ENCODE measurements around the gene MCOLN3.
"Not testable (repeated sequence)": the region's sequence is repeated elsewhere in the genome, so short reads cannot be mapped to it uniquely, and the experiment has no call there.

MCOLN3 gene

DNA sequence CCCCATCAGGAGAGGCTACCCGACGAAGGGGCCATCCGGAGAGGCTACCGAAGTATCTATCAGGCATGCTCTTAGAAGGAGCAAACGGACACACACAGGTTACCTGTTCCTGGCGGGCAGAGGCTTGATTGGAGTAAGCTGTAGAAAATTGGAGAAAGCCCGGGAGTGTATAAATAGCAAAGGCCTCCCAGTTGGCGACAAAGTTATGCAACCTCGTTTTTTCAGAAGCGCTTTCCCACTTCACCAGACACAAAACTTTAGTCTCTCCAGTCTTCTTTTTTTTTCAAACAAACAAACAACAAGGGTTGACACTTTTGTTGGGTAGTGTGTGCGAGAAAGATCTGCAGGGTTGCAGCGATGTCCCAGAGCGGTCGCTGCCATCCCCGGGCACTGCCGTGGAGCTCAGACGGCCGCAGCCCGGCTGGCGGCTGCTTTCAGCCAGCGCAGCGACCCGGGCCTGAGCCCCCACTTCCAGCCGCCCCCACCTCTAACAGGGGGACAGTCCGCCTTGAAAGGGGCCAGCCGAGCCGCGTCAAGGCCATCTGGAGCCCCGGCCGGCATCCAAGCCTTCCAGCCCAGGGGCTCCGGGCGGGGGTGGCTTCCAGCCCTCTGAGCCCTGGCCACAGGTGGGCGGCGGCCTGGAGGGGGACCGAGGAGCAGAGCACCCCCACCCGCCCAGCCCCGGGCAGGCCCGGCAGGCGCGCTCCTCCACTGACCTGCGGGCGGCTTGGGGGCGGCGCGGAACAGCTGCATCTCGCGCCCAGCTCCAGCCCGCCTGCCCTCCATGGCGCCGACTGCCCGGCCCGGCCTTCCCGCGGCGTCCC is 616 bp downstream of the MCOLN3 start:
- no peak for DNase-seq

DNA sequence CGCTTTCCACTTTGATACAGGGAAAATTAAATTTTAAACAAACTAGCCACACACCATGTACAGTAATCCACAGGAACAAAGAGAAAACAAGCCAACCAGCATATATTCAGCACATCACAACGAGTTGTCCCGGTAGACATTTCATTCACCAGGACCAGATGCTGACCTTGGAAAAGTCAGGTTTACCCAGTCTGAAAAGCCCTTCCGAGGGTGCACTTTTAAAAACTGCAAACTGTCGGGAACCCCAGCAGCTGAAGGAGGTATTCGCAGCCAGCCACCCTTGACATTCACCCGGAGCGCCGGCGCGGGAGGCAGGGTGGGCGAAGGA is 1.2 kb downstream of the MCOLN3 start:
- no peak for DNase-seq

DNA sequence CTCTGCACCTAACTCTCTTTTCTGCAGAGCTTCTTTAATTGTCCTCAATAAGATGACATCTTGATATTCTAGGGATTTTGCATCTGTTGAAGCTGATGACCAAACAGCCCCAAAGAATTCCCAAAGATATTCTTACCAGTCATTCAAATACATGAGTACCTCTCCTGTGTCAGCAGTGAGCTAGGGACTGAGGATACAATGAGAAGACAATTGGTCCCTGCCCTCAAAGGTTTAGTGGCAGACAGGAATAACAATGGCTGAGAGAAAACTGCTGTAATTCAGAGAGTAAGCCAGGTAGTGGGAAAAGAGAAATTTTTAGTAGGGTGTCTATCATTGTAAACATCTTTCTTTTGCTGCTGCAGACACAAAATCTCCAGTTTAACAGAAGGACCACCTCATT is 5.9 kb downstream of the MCOLN3 start:
- DNase-seq: no peak

DNA sequence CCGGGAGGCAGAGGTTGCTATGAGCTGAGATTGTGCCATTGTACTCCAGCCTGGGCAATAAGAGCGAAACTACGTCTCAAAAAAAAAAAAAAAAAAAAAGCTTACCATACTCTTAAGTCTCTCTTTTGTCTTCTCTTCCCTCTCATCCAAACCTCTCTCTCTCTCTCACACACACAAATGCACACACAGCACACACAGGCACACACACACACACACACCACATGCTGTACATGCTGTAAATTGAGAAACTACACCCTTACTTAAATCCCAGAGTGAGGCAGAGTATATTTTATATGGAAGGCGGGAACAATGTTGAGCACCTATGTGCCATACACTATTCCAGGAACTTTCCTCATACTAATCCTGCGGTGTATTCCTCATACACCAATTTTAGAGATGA is 6.5 kb downstream of the MCOLN3 start:
- DNase-seq: no peak

DNA sequence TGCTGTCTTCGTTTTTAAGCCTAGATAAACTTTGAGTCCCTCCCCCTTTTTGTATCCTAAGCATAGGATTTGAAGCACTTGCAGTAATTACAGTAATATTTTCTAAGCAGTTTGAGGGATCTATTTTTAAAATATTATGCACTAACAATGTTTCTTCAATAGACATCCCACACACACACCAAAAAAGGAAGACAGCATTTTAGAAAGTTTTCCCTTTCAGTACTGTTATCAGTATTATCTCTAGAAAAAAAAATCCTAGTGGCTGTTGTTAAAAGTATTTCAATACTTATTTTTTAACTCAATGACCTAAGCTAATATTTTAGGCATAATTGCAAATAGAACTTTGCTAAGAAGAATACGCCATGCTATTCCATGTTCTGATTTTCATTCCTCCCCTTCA is 15.1 kb downstream of the MCOLN3 start:
- DNase-seq: no peak

DNA sequence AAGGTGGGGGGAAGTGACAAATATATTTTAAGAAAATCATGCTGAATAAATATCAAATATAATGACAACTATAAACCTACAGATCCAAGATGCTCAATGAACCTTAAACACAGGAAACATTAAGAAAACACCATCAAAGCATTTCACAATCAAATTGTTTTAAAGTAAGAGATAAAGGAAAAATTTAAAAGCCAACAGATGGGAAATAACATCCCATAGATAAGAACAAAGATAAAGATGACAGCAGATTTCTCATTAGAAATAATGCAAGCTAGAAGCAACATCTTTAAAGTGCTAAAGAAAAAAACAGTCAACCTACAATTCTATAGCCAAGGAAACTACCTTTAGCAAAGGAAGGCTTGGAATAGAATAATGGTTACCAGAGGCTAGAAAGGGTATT is 17.8 kb downstream of the MCOLN3 start:
- DNase-seq: no peak

DNA sequence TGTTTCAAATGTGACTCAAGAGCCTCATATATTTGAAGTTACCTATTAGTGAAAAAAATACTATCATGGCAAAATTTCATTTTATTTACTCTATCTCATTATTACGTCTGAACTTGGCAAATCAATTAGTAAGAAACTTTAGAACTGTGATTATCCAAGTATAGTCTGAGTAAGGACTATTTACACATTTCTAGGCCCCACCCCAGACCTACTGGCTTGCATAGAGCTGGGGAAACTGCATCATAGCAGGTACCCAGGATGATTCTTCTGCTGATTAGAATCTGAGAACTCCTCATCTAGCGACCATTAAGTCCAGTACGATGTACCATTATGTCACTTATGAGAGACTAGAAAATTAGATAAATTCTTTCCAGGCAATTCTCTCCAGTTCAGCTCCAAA is 20.1 kb downstream of the MCOLN3 start:
- DNase-seq: no peak

GRCh38 chr1:85027242-85027983 is 20.9 kb downstream of the MCOLN3 start:
- no peak for DNase-seq

GRCh38 chr1:85025940-85026339 is 22.4 kb downstream of the MCOLN3 start:
- DNase-seq: no peak

DNA sequence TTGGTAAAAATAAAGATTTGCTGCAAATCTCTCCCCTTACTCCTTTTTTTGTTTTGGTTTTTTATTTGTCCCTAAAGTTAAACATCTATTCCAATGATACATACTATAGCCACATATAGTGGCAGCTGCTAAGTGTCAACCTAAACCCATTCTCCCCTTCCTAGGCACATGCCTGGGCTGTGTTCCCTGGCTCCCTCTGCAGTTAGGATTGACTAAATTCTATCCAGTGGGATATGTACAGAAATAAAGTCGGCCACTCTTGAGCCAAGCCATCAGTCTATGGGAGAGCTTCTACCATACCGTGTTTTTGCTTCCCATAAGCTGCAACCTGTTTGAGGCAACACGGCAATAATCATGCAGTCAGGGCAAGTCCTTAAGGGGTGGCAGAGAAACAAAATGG is 23.6 kb downstream of the MCOLN3 start:
- DNase-seq: no peak

DNA sequence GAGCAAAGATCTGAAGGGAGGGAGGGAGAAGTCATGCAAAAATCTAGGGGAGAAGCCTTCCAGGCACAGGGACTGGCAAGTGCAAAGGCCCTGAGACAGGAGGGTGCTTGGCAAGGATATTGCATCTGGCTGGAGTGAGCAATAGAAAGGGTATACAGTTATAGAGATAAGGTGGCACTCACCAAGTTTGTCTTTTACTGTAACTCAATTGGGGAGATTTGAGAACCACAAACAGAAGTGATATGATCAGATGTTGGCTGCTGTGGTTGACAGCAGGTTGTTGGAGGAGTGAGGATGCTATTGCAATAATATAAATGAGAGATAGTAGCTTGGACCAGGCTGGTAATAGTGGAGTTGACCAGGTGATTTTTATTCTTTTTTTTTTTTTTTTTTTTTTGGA is 25.6 kb downstream of the MCOLN3 start:
- DNase-seq: no peak

DNA sequence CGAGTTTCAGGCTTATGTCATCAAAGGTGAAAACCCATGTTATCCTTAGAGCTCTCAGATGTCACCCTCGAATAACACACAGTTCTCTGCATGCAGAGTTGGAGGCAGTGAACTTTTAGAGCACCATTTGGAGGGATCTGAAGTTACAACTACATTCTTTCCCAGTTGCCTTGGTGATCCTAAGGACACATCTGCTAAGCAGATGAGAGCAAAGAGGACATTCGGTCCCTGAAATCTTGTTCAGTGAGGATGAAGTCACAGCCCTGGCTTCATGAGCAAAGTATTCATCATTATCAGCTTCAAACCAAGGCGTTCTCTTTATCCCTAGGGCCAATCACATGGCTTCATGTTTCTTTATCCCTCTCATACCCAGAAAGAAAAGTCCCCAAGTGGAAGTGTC is 28.3 kb downstream of the MCOLN3 start:
- DNase-seq: no peak

DNA sequence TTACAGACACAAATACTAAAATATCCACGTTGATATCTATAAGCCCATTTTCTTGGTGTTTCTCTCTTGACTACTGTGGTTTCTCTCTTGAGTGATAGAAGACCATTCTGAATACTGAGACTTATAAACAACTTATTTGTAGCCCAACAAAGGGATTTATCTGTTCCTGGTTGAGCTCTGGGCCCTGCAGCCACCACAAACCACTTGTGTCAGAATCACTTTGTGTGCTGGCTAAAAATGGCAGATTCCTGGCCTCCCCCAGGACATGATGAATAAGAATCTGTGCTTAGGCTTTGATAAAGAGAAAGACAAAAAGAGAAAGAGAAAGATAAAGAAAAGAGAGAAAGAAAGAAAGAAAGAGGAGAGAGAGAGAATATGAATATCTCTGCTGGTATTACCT is 32.5 kb downstream of the MCOLN3 start:
- no peak for DNase-seq

- not testable (repeated sequence) for DNase-seq
Observed at GRCh38 chr1:85005641-85006040, 42.7 kb downstream of the MCOLN3 start.

- no peak for DNase-seq
Observed at GRCh38 chr1:85001742-85002141, 46.6 kb downstream of the MCOLN3 start.

- DNase-seq: no peak
Observed at GRCh38 chr1:84998642-84999280, 49.5 kb downstream of the MCOLN3 start.

DNA sequence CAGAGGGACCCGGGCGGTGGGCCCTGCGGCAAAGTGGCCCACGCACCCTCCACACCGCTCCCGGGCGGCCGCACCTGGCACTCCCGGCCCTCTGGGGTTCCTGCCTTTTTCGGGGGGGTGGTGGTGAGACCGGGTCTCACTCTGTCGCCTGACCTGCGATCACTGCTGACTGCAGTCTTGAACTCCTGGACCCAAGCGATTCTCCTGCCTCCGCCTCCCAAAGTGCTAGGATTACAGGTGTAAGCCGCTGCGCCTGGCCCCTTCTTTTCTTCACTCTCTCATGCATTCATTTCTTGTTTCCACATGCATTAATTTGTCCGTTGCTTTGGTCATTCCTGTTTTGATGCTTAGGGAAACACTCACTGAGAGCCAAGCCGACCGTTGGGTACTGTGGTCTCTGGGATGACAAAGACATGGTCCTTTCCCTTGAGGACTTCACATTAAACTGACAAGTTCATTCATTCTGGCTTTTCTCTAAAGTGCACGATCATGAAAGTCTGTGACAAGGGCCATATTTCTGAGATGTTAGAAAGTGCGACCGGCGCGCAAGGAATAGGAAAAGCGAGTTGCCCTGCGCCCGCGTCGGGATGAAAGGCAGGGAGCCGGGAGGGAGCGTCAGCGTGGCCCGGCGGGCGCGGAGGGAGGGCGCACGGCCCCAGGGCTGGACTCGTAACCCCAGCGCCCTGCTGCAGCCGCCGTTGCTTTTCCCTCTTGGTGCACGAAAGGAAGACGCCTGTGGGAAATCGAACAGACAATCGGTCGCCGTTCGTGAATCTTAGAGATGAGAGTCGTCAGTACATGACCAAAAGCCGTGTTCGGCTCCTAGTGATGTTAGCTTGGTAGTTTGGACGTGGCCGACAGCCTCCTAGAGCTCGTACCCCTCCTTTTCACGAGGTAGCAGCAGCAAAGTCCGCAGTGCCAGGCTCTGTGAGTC is 50.4 kb downstream of the MCOLN3 start:
- no peak for DNase-seq

DNA sequence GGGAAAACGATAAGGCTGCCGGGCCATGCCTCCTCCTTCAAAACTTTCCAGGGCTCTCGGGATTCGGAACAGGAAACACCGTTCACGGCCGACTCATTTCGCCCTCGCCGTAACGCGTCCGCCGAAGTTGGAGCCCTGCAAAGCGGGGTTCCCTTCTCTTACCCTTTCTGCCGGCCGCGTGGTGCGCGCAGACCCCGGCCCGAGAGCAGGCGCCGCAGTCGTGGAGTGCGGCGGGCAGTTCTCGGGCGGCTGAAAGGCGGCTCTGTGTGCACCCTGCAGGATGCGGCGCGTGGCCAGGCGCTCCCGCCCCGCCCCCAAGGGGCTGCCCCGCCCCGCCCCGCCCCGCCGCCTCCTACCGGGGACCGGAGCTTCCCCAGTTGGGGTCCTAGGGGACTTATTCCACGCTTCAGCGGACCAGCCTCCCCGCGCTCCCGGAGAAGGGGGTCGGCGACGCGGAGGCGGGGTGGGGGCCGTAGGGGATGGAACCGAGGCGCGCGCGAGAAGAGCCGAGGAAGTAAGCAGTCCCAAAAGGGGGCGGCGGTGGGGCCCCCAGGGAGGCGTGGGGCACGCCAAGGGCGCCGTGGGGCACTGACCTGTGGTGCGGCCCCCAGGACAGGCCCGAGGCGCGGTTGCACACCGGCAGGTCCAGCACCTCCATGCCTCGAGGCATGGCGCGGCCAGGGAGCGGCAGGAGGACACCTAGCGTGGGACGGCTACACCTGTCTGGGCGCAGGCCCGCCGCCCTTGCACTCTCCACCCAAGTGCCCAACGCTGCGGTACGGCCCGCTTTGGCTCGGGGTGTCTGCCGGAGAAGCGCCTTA is 51.2 kb downstream of the MCOLN3 start, which contains the start of gene MCOLN2:
Gene MCOLN2, minus strand, starts transcription at position 268 of the 821 bp plus-strand sequence. Its CDS starts 241 bp downstream, at position 27.
- DNase-seq: peak; percentile 15

- peak; percentile 36 for DNase-seq
Observed at GRCh38 chr1:84995484-84996334, 52.6 kb downstream of the MCOLN3 start.

- DNase-seq: no peak
Observed at GRCh38 chr1:84991097-84991920, 57.0 kb downstream of the MCOLN3 start.

Measured in RPMI8226 (cell line).